ENCODE results near the gene BCAN. TPM values are rescaled to one million over a fixed set of nuclear protein-coding genes. Genes with fewer than 3 reads are reported as not detected.

BCAN gene
- total RNA-seq, 1 experiment from 2014 or later: 3.6 TPM

GRCh38 chr1:156601122-156601830 lies 40.6 kb upstream of the BCAN start, which contains the start of gene GPATCH4 (continued):
- TF ChIP-seq ARID4B (CRISPR knock-in tag; IDR thresholded peaks at IDR 0.05; ENCODE audit: borderline replicate concordance) (peak; percentile 79; the same call in 1 of the 2 replicates), CREM (CRISPR knock-in tag; IDR thresholded peaks at IDR 0.05) (no peak), ZBTB43 (CRISPR knock-in tag; IDR thresholded peaks at IDR 0.05) (peak; percentile 28; the same call in 1 of the 2 replicates), ERG (CRISPR knock-in tag; IDR thresholded peaks at IDR 0.05) (no peak), ZNF281 (CRISPR knock-in tag; IDR thresholded peaks at IDR 0.05) (no peak), RELA (CRISPR knock-in tag; IDR thresholded peaks at IDR 0.05; ENCODE audit: borderline replicate concordance) (no peak), E2F1 (CRISPR knock-in tag; IDR thresholded peaks at IDR 0.05) (0 out of 2 replicates have a peak, but pooled peaks have one; percentile 35), AFF4 (CRISPR knock-in tag; IDR thresholded peaks at IDR 0.05; ENCODE audit: borderline replicate concordance) (no peak), KAT7 (CRISPR knock-in tag; IDR thresholded peaks at IDR 0.05; ENCODE audit: borderline replicate concordance) (peak; percentile 90; the same call in 1 of the 2 replicates)
